Nucleus accumbens (tissue), 56 donors: ENCODE results near the gene PLCH2.

Experiments used
- DNase-seq, 56 donors: peaks; one replicate each; lab custom pipeline; 2025; lab: John Stamatoyannopoulos, UW

Gene PLCH2

DNA sequence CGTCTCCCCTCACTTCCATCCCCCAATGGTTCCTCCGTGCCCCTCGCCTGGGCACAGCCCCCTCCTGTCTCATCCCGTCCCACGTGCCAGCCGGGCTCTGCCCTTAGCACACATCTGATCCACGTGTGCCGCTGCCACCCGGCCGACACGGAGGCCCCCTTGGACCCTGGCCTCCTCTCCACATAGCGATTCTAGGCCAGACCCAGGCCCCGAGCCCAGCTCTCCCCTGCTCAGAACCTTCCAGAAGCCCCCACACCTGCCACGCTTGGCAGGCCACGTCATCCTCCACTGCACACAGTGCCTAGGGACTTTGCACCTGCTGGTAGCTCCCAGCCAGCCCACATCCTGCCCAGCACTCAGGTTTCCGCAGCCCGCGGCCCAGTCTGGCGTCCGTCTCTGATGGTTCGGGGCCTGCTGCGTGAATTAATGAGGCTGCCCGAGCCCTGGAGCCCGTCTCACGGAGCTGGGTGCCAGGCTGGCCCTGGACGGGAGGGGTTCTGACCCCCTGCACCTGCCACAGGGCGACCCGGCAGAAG, 20.1 kb downstream of the PLCH2 start:
- DNase-seq: no peak

DNA sequence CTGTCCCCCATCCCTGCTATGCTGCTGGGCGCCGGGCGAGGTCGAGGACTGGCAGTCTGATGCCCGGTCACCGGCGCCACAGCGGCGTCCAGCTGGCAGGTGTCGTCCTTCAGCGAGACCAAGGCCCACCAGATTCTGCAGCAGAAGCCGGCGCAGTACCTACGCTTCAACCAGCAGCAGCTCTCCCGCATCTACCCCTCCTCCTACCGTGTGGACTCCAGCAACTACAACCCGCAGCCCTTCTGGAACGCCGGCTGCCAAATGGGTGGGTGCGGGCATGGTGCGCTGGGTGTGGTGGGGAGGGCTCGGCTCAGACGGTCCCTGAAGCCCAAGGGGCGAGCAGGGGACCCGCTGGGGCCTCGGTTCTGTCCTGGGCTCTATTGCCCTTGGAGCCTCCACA, 20.7 kb downstream of the PLCH2 start:
- DNase-seq: no peak

DNA sequence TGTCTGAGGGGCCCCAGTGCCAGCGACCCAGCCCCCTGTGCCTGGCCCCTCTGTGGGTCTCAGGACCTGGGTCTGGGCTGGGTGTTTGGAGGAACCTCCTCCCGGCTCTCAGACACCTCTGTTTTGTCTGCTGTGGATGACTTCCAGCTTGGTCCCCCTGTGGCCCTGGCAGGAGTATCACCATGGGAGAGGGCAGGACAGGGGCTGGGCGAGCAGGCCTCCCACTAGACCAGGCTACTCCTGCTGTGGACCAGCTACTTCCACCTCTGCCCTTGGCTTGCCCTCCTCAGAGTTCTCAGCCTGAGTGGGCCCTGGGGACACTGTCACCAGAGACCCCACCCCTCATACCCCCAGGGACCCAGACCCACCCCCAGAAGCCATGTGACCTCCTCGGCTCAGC, 21.8 kb downstream of the PLCH2 start:
- DNase-seq: no peak

DNA sequence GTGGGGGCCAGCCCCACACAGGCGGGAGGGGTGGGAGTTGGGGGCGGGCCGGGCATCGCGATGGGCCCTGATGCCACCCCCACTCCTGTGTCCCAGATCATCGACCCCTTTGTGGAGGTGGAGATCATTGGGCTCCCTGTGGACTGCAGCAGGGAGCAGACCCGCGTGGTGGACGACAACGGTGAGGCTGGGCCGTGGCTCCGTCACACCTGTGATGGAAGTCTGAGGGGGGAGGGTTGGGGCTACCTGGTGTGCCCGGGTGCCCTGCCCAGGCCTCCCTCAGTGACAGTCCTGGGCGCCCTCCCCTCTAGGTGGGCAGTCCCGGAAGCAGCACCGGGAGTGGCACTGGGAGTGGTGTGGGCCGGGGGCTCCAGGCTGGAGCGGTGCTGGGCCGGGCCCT, 22.6 kb downstream of the PLCH2 start:
- no peak for DNase-seq

DNA sequence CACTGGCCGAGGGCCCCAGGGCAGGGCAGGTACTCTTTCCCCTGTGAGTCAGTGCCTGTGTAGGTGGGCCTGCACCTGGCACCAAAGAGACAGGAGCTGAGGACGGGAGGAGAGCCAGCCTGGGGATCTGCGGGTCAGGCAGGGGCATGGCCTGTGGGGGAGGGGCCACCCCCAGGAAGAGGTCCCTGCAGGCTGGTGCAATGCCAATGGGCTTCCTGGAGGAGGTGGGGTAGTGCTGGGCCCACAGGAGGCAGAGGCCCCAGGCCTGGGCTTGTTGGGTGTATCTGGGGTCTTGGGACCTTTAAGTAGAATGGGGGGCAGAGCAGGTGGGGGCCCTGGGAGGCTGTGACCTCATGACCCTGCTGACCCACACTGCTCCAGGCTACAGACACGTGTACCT, 23.2 kb downstream of the PLCH2 start:
- DNase-seq: no peak

DNA sequence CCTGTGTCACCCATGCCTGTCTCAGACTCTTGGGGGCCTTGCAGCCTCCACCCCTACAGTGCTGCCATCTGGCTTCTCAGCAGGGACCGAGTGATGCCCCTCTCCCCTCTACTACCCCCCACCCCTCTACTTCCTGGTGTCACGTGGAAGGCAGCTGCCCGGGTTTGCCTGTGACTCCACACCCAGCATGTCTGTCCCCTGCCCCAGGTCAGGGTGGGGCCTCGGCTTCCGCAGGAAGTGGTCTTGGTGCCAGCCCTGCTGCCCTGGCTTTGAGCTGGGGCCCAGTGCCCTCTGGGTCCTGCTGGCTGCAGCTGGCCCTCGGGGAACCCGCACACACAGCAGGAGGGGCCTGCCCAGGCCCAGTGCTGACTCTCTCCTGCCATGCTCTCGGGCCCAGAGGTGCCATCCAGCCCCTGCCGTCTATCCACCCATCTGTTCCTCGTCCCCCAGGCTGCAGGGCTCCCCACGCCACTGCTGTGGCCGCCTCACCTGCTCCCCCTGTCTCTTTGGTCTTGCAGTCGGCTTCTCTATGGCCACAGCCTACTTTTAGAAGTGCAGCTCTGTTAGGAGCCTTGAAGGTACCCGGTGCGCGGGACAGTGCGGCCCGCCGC, 24.0 kb downstream of the PLCH2 start:
- DNase-seq: no peak

DNA sequence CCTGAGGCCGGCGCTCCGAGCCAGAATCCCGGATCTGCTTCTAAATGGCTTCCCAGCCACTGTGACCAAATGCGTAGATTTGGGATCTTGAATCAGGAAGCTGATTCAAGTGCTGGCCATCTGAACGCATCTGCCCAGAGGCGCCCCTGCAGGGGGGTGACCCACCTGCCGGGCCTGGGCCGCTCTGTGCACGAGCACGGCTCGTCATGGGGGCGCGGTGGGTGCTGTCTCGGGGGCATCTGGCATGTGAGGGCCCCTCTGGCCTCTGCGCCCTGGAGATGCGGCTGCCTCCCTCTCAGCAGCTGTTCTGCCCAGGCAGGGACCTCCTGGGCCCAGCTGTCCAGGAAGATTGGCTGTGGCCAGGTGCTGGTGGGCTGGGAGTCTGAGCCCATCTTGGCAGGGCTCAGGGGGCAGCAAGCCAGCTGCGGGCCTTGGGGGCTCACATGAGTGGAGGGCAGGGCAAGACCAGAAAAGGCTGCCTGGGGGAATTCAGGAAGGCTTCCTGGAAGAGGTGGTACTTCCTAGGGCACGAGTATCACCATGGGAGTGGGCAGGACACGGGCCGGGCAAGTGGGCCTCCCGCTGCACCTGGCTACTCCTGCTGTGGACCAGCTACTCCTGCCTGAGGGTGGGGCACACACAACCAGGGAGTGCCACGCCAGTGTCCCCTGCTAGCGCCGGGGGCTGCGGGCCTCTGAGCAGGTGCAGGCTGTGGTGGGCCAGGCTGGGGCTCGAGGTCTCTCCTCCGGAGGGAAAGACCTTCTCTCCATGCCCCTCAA, 25.1 kb downstream of the PLCH2 start:
- no peak for DNase-seq

DNA sequence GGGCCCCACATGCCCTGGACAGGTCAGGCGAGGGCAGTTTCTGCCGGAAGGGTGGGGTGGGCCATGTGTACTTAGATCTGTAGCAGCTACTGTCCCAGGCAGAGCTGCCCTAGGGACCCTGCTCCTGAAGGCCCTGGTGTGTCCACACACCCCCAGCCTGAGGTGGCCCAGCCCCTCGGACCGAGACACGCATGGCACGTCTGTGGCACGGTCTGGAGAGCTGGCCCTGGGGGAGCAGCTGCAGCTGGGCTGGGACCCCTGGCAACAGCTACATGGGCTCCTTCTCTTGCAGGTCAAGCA, 25.7 kb downstream of the PLCH2 start:
- DNase-seq: no peak

DNA sequence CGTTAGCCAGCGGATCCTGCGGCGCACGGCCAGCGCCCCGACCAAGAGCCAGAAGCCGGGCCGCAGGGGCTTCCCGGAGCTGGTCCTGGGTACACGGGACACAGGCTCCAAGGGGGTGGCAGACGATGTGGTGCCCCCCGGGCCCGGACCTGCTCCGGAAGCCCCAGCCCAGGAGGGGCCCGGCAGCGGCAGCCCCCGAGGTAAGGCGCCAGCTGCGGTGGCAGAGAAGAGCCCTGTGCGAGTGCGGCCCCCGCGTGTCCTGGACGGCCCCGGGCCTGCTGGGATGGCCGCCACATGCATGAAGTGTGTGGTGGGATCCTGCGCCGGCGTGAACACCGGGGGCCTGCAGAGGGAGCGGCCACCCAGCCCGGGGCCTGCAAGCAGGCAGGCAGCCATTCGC, 26.1 kb downstream of the PLCH2 start:
- no peak for DNase-seq

DNA sequence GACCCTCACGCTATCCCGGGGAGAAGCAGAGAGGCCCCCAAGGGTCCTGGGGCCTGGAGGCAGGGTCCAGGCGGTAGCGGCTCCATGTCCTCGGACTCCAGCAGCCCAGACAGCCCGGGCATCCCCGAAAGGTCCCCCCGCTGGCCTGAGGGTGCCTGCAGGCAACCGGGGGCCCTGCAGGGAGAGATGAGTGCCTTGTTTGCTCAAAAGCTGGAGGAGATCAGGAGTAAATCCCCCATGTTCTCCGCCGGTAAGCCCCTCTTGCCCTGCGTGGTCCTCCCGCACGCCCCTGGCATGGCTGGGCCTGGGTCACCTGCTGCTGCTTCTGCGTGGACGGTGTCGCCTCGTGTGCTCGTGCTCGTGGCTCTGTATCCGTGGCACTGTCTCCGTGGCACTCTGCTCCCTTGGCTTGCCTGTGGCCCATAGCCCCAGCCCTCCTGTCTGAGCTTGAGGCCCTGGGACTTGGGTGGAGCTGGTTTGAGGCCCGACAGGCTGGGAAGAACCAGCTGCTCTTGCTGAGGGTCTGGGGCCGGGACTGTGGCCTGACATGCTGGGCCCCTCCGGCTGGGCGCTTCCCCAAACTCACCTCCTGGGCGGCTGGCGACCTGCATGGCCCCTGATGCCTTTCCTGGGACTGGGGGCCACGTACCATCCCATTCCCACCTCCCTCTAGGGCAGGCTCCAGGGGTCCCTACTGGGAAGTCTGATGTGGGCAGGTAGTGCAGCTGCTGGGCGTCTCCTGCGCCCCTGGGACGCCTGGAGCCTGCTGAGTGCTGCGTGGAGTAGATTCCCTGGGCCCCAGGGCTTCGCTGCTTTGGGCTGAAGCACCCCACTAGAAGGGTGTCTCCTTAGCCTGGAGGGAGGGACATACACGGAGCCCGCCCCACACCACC, 26.8 kb downstream of the PLCH2 start:
- DNase-seq: no peak

DNA sequence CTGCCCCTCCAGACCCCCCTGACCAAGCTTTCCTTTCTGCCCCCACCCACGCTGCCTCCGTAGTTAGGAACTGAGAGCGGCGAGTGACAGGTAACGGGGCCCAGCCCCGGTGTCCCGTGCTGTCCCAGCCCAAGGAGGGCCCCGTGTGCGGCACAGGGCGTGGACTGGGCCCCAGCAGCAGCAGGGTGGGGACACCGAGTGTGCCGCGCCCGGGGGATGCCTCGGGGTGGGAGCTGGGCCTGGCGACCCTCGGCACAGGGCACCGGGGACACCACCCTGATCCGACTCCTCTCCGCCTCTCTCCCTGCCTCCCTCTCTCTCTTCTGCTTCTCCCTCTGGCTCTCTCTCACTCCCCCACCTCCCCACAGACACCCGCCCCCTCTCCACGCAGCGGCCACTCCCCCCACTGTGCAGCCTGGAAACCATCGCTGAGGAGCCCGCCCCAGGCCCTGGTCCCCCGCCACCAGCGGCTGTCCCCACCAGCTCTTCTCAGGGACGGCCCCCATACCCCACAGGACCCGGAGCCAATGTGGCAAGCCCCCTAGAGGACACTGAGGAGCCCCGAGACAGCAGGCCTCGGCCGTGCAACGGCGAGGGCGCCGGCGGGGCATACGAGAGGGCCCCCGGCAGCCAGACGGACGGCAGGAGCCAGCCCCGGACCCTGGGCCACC, 27.6 kb downstream of the PLCH2 start:
- no peak for DNase-seq

DNA sequence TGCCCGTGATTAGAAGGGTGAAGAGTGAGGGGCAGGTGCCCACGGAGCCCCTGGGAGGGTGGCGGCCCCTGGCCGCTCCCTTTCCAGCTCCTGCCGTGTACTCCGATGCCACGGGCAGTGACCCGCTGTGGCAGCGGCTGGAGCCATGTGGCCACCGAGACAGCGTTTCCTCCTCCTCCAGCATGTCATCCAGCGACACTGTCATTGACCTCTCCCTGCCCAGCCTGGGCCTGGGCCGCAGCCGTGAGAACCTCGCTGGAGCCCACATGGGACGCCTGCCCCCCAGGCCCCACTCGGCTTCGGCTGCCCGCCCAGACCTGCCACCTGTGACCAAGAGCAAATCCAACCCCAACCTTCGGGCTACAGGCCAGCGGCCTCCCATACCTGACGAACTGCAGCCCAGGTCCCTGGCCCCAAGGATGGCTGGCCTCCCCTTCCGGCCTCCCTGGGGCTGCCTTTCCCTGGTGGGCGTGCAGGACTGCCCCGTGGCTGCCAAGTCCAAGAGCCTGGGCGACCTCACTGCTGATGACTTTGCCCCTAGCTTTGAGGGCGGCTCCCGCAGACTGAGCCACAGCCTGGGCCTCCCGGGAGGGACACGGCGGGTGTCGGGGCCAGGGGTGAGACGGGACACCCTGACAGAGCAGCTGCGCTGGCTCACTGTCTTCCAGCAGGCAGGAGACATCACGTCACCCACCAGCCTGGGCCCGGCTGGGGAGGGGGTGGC, 28.3 kb downstream of the PLCH2 start:
- DNase-seq: peak in 4 of 56 donors; percentile 12 to 29 (median 18)

DNA sequence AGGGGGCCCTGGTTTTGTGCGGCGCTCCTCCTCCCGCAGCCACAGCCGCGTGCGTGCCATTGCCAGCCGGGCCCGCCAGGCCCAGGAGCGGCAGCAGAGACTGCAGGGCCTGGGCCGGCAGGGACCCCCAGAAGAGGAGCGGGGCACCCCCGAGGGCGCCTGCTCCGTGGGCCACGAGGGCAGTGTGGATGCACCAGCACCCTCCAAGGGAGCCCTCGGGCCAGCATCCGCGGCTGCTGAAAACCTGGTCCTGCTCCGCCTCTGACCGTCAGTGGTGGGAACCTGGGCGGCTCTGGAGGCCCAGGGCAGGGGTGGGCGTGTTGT, 28.8 kb downstream of the PLCH2 start:
- DNase-seq: no peak

DNA sequence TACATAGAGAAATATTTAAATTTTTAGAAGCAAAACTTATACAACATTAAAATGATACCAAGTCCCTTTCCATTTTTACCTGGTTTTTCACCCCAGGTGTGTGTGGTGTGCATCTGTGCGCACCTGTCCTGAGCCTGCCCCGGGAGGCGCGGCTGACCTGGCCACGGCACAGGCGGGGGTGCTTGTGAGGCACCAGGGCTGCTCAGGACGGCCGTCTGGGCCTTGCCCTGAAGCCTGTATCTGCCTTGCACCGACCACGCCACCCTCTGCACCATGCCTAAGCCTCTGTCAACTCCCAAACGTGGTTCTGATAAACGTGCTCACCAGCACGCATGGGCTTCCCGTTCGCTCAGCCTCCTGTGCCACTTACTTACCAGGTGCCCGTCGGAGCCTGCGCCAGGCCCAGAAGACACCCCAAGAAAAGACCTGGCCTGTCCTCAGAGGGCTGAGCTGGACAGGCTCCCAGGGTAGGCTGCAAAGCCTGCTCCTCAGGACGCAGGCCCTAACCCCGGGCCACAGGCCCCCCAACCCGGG, 29.4 kb downstream of the PLCH2 start:
- no peak for DNase-seq

DNA sequence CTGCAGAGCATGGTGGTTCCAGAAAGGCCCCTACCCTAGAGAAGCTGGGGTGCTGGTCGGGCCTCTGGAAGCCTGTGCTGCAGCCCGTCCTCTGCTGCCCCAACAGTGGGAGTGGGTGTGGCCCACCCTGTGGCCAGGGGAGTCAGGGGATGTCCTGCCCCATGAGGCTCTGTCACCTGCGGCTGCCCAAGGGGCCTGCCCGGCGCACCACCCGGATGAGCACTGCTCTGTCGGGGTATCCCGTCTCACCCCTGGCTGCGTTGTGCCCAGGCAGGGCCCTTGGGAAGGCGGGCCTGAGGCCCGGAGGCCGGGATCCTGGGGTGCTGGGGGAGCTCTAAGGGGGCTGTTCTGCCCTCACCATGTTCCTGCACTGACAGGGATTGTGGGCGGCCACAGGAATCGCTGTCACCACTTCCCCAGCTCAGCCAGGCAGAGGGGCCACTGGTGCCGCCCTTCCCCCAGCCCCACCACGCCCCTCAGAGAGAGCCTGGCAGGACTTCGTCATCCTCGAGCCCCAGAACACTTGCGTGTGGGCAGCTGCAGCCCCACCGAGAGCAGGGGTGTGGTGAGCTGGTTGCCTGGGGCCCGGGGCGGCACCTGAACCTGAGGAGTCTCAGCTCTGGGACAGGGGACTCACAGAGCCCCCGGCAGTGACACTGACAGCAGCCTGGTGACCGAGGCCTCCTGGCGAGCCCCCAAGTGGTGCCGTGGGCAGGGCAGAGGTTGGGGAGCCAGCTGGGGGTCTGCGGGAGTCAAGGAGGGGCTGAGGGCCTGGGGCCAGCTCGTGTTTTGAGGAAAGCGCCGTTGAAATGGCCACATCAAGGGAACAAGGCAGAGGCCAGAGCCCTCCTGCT, 30.1 kb downstream of the PLCH2 start:
- DNase-seq: no peak

DNA sequence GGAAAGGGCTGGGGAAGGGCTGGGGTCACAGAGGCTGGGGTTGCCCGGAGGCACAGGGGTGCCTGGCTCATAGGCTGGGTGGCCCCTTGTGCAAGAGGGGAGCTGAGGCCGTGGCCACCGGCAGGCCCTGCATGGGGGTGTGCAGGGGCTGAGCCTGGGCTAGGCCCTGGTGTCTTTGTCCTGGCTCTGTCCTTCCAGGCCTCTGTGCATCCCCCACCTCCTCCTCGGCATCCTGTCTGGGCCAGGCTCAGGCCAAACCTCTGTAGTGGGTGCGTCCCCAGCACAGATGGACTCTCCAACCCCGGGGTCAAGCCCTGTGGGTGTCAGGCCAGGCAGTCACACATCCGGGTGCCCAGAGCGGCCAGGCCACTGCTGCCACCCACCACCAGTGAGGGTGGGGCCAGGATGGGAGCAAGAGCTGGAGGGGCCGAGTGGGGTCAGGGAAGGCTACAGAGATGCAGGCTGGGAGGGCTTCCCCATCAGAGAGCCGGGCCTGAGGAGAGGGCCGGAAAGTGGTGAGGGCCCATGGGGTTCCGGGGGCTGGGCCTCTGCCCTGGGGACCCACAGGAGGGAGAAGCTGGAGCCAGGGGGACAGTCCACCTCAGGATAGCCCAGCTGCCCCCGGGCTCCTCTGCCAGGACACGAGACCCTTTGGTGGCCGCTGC, 30.9 kb downstream of the PLCH2 start:
- DNase-seq: no peak

DNA sequence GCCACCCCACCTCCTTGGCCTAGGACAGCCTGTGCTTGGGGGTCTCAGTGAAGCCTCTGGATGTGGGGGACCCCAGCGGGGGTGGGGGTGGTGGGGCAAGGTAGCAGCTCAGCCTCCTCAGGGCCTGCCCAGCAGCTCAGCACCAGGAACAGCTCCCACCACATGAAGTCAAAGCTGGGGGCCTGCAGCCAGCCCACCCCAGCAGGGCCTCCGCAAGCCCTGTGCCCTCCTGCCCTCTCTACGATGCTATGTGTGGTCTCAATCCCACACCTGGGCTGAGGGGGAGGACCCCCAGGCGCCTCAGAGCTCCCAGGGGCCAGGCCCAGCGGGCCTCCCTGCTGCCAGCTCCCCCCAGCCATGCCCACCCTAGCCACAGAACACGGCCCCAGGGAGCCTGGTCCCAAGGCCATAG, 31.7 kb downstream of the PLCH2 start:
- DNase-seq: no peak

DNA sequence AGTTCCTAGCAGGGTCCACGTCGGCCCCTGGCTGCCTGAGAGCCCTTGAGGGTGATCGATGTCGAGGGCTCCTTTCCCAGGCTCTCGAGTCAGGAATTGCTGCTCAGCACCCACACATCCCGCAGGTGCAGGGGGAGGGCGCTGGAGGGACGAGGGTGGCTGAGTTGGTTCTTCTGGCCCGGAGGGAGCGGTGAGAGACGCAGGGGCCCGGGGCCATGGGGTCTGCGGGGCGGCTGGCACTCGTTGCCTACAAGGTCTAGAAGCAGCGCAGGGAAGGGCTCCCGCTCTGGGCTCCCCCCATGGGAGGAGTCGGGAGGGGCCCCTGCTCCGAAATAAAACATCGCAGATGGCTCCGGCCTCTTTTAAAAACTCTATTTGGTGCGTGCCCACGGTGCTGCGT, 32.1 kb downstream of the PLCH2 start:
- no peak for DNase-seq

DNA sequence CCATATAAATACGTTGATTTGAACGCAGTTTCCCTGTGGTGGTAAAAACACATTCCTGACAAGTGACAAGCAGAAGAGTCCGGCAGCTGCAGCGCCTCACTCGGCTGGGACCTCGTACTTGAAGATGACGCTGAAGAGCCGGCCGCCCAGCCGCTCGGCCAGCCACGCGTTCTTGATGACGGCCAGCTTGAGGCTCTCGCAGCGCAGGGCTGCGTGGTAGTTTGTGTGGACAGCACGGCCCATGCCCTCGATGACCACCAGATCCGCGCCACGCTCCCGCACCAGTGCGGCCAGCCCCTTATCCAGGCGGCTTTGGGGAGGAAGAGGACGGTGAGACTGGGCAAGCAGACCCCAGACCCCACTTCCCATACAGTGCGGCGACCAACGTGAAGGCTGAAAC, 32.7 kb downstream of the PLCH2 start:
- DNase-seq: no peak
